ENCODE results near the gene CYB5R2. TPM values are rescaled to one million over a fixed set of nuclear protein-coding genes. Genes with fewer than 3 reads are reported as not detected.

The CYB5R2 gene
- total RNA-seq, 1 donor from 2014 or later: 0.67 TPM

DNA sequence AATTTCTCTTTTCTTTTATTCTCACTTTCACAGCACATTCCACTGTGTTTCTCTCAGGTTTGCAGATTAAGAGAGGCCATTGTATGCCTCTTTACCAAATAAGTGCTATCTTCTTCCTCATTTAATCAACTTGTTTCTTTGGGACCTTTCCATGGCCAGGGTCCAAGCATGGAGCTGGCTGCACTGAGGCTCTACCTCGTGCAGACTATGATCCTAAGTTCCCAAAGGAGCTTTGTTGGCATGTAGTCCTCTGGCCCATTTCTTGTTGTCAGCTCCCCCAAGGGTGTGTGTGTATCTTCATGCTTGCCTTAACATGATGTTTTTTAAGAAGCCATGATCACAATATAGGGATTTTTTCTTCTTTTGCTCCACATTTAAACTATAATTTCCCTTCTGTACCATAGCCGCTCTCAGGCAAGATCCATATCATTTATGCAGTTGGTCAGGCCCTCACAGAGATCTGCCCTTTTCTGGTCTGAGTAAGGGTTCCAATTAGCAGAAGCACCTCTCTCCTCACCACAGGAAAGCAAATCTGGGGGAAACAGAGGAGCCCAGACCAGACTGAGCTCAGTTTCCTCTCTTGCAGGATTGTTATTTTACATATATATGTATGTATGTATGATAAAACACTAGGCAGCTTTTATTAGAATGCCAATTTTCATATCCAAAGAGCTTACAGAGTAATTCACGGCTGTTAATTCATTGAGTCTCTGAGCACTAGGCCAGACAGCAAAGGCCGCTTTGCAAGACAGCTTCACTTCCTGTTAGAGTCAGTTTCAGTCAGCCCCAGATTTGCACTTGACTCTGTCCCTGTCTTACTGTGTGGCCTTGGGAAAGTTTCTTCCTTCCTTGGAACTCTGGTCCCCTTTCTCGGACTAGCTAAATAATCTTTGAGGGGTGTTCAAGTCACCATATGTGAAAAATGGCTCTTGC lies 34.3 kb downstream of the CYB5R2 start:
- DNase-seq (ENCODE audit: low read depth): no peak

DNA sequence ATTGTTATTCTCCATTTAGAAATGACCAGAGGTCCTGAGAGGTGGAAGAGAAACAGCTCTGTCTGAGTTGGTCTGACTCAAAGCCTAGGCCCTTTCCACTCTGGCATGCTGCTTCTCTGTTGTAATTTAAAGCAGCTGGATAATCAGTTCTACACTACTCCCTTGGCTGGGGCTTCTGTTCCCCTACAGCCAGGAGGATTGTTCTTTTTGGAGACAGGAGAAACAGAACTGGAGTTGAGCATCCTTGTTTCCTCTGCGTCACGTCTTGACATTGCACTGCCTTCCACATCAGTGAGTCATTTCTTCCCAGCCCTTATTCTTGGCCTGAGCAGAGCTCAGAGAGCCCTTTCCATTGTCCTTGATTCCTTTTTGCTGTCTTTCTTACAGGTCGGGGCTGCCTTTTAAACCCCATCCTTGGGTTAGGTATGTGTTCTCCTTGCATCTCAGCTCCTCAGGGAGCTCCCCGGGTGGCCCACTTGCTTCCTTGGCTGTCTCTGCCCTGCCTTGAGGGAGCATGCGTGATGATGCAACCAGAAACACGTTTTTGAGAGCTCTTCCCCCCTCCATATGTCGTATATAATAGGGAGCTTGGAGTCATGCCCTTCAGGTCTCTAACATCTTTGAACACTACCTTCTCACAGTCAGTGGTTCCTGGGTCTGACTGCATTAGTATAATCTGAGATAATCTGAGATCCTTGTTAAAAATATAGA lies 35.7 kb downstream of the CYB5R2 start:
- no peak for DNase-seq (ENCODE audit: low read depth)

DNA sequence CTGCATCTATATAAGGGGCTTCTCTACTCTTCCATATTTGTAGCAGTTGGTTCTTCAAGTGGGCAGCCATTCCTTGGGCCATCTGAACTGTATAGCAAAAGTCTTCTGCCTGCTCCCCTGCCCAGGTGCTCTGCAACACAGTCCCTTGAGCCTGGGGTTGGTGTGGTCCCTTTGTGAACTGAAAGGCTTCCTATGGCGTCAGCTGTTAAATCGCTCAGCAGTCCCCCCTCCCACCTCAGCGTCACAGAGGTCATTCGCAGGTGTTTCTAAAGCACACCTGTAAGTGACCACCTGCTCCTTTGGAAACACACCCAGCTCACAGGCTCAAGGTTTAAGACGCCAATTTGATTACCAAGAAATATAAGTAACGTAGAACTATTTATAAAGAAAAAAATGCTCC lies 37.0 kb downstream of the CYB5R2 start:
- DNase-seq (ENCODE audit: low read depth): no peak

DNA sequence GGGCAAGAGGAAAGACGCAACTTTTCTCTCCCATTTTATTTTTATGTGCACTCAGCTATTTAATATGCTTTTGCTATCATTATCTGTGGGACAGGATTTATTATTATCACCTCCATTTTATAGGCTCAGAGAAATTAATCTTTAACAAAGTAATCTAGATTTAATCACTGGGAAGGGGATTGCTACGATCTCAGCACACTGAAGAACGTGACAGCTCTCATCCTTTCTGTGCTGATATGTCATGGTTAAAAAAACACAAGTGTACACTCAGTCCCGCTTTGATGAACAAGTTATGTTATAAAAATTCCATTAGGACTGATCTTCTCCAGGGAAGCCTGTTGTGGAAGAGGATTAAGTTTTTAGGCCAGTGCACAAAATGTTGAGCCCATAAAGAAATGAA lies 37.6 kb downstream of the CYB5R2 start:
- no peak for DNase-seq (ENCODE audit: low read depth)

DNA sequence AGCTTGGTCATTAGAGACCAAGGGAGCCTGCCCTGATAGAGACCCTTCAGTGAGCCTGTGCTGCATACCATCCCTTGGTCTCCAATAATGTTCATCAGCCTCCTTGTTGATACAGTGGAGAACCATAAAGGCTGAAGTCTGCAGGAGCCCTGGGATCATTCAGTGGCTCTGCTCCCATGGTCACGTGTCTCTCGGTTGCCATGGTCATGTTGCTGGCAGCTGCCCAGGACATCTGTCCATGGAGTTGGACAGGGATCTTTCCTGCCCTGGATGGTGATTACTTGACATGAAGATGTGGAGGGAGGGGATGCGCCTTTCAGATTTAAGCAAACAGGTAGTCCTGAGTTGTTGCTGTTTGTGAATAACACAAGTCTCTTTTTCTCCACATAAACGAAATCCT lies 38.2 kb downstream of the CYB5R2 start:
- DNase-seq (ENCODE audit: low read depth): peak; percentile 20

DNA sequence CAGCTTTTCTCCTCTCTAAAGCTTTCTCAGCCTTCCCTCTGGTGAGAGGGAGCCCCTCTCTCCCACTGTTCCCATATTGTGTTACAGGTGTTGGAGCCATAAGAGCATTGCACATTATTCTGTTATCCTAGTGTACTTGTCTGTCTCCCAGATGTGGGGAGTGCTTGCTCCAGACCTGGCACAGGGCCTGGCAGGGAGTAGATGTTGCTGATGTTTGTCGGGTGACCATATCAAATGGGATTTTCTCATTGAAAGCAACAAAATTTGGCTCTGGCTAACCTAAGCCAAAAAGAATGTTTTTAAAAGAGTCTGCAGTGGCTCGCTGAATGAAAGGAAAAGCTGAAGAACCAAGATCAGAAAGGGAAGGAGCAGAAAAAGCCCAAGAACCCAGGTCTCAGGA lies 41.1 kb downstream of the CYB5R2 start:
- no peak for DNase-seq (ENCODE audit: low read depth)

DNA sequence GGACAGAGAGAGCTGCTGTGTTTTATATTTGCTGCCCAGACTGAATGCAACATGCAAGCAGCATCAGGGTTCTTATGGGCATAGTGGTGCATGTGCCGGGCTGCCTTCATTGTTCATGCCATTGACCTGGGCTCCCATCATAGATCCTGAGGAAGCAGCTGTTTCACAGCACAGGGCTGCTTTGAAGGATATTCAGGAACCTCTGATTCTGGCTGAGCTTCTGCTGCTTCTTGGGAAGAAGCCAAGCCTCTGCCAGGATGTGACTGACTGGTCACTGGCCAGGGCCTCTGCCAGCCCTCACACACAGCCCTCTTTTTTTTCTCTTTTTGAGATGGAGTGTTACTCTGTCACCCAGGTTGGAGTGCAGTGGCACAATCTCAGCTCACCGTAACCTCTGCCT lies 43.3 kb downstream of the CYB5R2 start:
- DNase-seq (ENCODE audit: low read depth): peak; percentile 8

DNA sequence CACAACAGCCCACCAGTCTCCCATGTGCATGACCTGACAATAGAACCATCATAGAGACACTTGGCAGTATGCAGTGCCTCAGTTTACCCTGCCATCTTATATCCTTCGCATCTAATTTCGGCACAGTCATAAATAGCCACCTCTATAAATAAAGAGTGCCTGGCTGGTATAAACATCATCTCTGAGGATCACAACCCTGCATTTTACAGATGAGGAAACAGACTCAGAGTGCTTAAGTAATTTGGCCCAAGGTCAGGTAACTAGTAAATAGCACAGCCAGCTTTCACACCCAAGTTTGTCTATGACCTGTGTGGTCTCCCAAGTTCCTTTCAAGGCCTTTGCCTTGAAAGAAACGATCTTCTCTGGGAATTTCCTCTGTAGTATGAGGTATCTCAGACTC lies 44.6 kb downstream of the CYB5R2 start:
- DNase-seq (ENCODE audit: low read depth): no peak

DNA sequence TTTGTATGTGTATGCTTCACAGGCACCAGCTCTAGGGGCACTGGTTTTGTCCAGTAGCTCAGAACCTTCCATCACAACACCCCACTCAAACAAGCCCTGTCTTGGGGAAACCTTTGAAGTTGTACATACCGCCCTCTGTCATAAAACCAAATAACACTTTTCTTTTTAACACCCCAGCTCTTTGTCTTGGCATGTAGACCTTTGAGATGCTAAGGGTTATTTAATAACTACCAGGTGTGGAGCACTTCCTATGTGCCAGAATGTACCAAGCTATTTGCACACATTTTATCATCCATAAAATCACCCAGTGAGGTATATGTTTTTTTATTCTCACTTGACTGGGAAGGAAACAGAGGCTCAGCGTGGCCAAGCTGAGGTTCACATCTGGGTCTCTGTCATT lies 50.6 kb downstream of the CYB5R2 start:
- no peak for DNase-seq (ENCODE audit: low read depth)

DNA sequence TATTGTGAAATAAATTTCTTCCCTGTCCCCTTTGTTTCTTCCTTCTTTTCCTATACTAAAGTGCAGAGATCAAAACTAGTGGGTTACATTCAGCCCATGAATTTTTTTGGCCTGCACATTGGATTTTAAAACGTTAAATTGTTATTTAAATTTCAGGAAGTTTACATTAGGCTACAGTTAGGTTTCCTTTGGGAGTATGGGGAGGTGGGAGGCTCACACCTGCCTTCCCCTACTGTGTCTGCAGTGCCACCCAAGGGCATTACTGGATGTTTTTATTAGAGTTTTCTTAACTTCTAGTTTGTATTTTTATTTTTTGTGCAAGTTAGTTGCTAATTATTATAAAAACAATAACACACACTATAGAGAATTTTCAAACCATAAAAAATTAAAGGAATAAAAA lies 51.7 kb downstream of the CYB5R2 start:
- DNase-seq (ENCODE audit: low read depth): no peak

DNA sequence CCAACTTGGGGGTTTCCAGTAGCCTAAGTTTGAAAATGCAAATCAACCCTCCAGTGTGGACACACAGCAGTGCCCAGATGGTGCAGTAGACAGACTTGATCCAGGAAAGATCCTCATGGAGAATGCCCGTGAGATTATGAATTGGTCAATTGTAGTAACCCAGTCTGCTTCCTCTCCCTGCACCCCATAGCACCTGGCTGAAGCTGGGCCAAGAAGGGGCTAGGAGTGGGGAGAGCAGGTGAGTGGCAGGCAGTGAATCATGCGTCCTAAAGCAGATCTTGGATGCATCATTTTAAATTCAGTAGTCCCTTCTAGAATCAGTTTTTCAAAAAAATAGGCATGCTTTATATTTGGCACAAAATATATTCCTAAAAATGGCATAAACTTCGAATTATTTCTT lies 52.2 kb downstream of the CYB5R2 start:
- DNase-seq (ENCODE audit: low read depth): no peak

DNA sequence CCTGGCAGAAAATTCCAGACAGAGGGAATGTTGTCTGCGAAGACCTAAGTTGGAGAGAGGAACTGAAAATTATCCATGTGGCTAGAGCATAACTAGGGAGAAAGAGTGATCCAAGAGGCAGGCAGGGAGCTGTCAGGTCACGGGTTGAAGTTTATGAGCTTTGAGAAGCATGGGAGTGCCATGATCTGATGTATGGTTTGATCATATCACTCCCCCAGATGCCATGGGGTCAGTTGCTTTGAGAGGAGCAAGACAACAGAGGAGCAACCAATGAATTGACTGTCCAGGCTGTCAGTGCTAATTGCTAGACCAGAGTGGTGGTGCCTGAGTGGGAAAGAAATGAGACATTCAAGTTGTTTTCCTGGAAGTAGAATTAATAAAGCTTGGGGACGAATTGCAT lies 54.0 kb downstream of the CYB5R2 start:
- DNase-seq (ENCODE audit: low read depth): no peak

DNA sequence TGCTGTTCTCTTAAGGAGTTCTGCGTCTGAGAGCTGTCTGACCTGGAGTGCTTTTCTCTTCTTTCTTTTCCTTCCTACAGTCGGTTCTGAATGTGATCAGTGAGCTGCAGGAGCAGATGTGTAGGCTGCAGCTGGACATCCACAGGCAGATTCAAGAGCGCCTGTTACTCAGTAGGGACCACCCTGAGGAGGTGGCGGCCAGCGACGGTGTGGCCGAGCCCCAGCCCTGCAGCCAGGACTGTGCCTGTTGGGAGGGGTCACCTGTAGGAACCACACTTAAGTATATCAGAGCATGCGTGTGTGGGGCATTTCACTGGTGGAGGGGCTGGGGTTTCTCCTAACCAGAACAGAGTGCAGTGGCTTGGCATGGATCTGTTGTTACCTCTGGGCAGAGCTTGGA lies 56.3 kb downstream of the CYB5R2 start:
- DNase-seq (ENCODE audit: low read depth): no peak

Other genes with a start within 250 kb of the CYB5R2 start
- gene OLFML1, start 188.0 kb downstream of the CYB5R2 start, total RNA-seq: not detected in 2 replicates
- 33.4 and 43.3 TPM in 2 replicates for gene PPFIBP2, start 159.5 kb downstream of the CYB5R2 start, total RNA-seq
- gene OVCH2, start 33.0 kb upstream of the CYB5R2 start, total RNA-seq: not detected in 2 replicates
- not detected in 2 replicates for gene OR5P2, start 123.4 kb upstream of the CYB5R2 start, total RNA-seq
- not detected in 2 replicates for gene OR5P3, start 157.3 kb upstream of the CYB5R2 start, total RNA-seq